Right hindlimb (tissue), 1 donor: Measurements from ENCODE around the gene CDK5RAP3.

ENCODE experiments used
- DNase-seq: peaks from one replicate; pipeline ENCODE4 v3.0.0-alpha.2; 2018

The CDK5RAP3 gene

DNA sequence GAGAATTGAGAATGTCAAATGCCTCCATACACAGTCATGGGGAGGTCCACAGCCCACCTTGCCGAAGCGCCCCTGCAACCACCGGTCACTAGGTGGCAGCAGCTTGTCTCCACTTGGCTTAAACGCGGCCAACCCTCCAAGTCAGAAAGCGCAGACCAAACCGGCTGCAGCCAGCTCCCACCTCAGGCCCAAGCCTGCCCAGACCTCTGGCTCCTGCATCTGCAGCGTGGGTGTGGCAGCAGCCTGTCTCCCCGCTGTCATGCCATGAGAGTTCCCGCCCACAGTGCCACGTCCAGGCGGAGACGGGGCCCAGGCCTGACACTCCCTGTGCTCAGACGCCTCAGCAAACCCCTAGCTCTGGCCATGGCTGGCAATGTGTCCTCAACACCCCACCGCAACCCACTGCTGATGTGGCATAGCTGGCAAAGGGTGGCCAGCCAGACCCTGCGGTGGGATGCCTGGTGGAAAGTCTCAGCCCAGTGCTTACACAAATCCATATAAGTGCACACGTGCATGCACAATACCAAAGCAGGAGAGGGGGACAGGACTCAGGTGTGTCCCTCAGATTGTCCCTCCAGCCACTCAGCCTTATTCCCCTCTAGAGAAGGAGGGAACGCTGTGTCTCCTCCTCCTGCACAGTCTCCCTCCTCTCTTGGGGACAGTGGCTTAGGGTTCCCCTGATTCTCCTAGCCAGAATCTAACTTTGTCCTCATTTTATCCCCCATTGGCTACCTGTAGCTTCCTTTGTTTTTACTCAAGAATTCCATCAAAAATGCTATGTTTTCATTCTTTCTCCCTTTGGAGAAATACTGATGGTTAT, 55.8 kb downstream of the CDK5RAP3 start:
- peak; percentile 95 for DNase-seq

DNA sequence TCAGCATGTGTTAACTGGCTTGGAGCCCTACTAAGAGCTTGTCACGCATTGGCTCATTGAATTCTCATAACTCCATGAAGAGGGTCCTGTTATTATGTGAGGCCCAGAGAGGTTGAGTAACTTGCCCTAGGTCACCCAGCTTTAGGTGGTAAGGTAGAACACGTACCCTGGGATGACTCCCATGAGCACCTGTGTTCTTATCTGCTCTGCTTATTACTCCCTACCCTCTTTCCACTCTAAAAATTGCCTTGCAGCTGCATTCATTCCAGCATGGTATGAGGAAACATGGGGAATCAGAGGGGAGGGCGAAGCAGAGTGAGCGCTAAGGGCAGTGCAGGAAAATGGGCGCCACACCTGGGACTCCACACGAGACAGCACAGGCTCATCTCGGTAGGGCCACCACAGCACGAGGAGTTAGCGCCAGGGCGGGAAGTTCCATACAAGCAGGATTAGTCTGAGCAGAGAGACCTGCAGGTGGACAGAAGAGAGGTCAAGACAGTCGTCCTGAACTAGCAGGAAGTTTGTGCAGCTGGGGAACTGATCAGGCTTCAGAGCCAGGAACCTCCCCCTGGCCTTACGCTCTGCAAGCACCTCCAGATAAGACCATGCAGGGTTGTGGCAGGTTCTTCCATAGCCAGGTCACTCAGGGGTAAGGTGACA, 56.5 kb downstream of the CDK5RAP3 start:
- no peak for DNase-seq

DNA sequence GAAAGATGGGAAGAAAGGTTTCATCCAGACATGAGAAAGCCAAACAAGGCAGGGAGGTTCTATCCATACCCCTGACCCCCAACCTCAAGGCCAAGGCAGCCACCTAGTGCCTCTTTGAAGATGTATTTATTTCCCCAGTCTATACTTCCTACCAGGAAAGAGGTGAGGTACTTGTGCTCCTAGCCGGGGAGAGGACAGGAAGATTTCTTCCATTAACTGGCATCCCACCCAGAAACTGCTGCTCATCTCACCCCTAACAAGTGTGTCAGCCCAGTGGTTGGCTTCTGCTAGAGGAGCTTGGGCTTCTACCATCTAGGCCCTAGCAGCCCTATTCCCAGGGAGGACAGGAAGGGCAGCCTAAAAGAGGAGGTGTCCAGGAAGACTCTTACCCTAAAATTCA, 57.8 kb downstream of the CDK5RAP3 start:
- DNase-seq, result no peak

DNA sequence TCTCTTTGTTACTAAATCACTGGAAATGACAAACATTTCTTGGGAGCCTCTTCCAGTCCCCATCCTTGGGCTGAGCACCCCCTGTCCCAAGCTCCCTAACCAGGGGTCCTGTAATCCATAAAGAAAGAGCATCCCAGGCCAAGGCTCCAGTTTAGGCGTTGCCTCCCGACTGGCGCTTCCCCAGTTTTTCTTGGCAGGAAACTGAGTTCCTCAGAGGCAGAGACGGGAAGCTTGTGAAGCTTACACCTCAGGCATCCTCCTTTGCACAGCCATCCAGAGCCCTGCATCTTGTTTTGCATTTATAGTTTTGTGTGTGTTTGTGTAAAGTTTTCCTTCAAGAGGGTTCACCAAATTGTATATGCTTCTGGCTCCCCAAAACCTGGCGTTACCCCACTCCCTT, 59.6 kb downstream of the CDK5RAP3 start:
- peak; percentile 66 for DNase-seq
